HEK293T (cell line): ENCODE results near the gene CDH19.

ENCODE experiments used
- ELF4 ChIP-seq: fragments of 450-650 bp; IDR thresholded peaks from 2 replicates; pipeline ENCODE4 v1.6.1; 2017; ENCODE audit warnings: antibody characterized with exemption
- FOXA1 ChIP-seq: fragments of 450-650 bp; IDR thresholded peaks from 2 replicates; pipeline ENCODE4 v1.6.1; 2016; ENCODE audit warnings: mild to moderate bottlenecking
- HDGF ChIP-seq: fragments of 450-650 bp; IDR thresholded peaks from 2 replicates; pipeline ENCODE4 v1.6.1; 2017; ENCODE audit warnings: antibody characterized with exemption, borderline replicate concordance
- L3MBTL2 ChIP-seq: fragments of 450-650 bp; conservative IDR thresholded peaks from 2 replicates; pipeline ENCODE4 v1.6.1; 2016; ENCODE audit warnings: mild to moderate bottlenecking
- LEF1 ChIP-seq: fragments of 450-650 bp; IDR thresholded peaks from 2 replicates; pipeline ENCODE4 v1.6.1; 2017; ENCODE audit warnings: mild to moderate bottlenecking, borderline replicate concordance
- NFRKB ChIP-seq: fragments of 450-650 bp; IDR thresholded peaks from 2 replicates; pipeline ENCODE4 v1.6.1; 2016; ENCODE audit warnings: mild to moderate bottlenecking, moderate library complexity
- SP1 ChIP-seq: fragments of 450-650 bp; IDR thresholded peaks from 2 replicates; pipeline ENCODE4 v1.6.1; 2017
- SUZ12 ChIP-seq: fragments of 450-650 bp; IDR thresholded peaks from 2 replicates; pipeline ENCODE4 v1.6.1; 2016; ENCODE audit warnings: mild to moderate bottlenecking
- TARDBP ChIP-seq: fragments of 450-650 bp; IDR thresholded peaks from 2 replicates; pipeline ENCODE4 v1.6.1; 2016

GRCh38 chr18:66533693-66534092 is 70.2 kb downstream of the CDH19 start:
- no peak for TF ChIP-seq TARDBP
- TF ChIP-seq L3MBTL2 = no peak
- no peak for TF ChIP-seq SP1
- no peak for TF ChIP-seq ELF4
- TF ChIP-seq SUZ12 = no peak
- TF ChIP-seq HDGF = no peak
- no peak for TF ChIP-seq NFRKB
- TF ChIP-seq LEF1 = no peak
- no peak for TF ChIP-seq FOXA1
